Measurements from ENCODE around the gene PACS2.

Gene PACS2

DNA sequence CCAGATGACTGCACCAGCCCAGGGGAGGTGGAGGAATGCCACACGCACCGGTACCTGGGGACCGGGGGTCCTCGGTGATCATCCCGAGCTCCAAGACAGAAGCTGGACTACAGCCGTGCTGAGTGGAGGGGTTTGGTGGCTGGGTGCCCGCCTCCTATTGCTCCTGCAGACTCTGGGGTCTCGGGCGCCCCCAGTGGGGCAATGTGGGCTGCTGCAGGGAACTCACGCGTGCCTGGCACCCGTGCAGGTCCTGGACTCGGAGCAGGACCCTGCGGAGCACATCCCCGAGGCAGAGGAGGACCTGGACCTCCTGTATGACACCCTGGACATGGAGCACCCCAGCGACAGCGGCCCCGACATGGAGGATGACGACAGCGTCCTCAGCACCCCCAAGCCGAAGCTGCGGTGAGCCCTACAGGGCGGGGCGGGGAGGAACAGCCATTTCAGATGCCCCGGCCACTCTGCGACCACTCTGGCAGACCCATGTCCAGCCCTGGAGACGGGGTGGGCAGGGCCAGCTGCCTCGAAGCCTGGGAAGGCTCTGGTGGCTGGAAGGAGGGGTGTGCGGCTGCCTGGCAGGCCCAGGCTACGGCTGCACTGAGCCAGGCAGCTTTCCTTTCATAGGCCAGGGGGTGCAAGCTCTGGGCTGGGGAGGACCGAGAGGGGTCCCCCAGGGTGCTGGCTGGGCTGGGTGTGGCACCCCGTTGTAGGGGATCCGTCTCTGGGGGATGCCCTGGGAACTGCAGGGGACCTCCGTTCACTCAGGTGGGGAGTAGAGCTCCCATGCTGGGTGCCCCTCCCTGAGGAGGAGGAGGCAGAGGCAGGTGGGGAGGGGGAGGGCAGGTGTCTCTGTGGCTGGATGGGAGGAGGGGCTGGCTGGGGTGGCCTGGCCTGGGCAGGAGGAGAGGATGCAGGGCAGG lies 62.2 kb downstream of the PACS2 start:
- no peak for DNase-seq

DNA sequence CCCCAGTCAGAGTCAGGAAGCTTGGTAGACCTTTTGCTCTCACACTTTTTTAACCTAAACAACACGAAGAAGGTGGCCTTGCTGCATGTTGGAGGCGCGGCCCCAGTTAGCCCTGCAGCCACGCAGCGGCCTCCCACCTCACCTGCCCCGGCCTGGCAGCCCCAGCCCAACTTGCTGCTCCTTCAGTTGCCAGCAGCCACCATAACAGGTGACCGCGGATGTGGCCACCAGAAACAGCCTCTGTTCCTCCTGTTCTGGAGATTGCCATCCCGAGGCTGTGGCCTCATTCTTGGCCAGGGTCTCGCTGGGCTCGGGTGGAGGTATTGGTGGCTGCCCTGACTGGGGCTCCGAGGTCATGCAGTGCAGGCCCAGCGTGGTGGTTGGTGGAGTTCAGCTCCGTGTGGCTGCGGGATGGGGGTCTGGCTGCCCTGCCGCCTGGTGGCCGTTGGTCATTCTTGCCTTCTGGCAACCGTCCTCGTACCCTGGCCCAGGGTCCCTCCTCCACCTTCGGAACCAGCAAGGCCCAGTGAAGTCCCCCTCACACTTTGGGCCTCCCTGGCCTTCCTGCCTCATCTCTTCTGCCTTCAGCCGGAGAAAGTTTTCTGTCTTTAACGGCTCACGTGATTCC lies 63.1 kb downstream of the PACS2 start:
- DNase-seq, result no peak

DNA sequence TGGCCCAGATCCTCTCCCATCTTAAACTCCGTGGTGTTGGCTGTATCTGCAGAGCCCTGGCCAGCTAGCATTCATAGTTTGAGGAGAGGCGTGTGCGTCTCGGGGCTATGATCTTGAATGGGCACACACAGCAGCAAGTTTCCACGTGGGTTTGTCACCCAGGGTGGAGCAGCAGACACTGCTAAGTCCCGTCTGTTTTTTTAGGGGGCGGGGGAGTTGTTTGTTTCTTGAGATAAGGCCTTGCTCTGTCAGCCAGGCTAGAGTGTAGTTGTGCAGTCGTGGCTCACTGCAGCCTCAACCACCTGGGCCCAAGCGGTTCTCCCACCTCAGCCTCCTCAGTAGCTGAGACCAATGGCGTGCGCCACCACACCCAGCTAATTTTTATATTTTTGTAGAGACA lies 63.7 kb downstream of the PACS2 start:
- no peak for DNase-seq

DNA sequence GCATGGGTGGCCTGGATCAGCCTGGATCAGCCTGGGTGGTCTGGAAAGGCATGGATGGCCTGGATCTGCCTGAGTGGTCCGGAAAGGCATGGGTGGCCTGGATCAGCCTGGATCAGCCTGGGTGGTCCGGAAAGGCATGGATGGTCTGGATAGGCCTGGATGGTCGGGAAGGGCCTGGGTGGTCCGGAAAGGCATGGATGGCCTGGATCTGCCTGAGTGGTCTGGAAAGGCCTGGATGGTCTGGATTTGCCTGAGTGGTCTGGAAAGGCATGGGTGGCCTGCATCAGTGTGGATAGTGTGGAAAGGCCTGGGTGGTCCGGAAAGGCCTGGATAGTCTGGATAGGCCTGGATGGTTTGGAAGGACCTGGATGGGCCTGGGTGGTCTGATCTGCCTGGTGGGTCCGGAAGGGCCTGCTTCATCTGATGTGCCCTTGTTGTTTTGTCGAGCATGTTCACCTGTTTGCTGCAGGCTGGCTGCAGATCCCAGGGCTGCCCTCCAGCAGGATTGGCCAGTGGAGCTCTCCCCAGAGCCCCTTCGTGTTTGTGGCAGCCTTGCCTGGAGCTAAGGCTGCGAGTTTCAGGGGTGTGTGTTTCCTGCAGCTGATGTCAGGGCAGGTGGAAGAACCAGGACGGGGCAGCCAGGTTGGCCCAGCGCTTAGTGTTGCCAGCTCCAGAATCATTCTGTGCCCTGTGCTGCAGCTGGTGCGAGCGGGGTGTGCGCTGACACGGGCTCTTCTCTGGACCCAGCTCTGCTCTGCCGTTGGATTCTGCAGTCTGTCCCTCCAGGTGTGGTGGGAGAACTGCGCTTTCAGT lies 64.5 kb downstream of the PACS2 start:
- DNase-seq, result no peak

DNA sequence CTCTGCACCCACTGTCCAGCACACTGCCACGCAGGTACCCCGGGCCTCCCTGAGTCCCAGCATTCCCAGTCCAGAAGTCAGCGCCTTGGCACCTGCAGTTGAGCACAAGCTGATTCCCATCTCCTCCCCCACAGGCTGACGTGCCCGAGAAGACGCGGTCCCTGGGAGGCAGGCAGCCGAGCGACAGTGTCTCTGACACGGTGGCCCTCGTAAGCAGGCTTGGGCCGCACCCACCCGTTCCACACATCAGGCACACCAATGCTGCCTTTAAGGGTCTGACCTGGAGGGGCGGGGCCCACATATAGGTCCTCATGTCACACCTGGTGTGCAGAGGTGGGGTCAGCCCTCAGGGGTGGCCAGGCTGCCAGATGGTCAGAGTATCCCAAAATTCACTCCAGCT lies 65.4 kb downstream of the PACS2 start:
- DNase-seq, result no peak

DNA sequence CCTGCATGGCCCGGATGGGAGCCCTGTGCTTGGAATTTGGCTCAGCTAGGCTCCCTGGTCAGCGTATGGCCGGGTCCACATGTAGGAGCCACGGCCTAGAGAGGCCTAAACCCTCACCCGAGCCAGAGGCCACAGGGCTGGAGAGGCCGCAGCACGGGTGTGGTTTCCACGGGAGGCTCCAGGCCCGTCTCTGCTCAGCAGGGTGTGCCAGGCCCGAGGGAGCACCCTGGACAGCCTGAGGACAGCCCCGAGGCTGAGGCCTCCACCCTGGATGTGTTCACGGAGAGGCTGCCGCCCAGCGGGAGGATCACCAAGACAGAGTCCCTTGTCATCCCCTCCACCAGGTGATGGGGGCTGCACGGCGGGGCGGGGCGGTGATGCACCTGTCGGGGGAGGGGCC lies 66.2 kb downstream of the PACS2 start:
- DNase-seq, result no peak

DNA sequence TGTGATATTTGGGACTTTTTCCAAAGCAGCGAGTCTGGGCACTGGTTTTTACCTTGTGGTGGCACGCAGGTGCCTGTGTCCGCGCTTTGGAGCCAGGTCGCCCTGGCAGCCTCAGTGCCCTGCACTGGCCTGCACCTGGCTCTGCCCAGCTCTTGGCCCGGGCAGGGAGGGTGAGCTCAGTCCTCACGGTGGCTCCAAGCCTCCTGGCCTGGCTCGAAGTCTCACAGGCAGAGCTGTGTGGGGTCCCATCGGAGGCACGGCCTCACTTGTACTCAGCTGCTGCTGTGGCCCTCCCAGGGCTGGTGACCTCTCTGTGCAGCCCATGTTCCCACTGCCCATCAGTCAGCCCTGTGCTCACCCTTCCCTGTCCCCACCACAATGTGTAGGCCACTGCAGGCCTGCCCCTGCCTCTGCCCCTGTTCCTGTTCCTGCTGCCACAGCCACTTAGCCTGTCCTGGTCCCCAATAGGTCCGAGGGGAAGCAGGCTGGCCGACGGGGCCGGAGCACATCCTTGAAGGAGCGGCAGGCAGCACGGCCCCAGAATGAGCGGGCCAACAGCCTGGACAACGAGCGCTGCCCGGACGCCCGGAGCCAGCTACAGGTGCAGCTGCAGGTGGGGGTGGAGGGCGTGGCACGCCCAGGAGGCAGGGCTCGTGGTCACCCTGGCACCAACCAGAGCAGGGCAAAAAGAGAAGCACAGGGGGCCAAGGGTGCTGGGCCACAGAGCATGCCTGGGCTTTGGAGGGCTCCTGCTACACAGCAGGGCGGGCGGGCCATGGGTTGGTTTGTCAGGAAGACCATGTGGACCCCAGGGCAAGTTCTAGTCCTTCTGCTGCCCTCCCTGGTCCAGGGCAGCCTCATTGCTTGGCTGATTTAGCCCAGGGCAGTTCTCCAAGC lies 67.1 kb downstream of the PACS2 start:
- DNase-seq, result no peak

DNA sequence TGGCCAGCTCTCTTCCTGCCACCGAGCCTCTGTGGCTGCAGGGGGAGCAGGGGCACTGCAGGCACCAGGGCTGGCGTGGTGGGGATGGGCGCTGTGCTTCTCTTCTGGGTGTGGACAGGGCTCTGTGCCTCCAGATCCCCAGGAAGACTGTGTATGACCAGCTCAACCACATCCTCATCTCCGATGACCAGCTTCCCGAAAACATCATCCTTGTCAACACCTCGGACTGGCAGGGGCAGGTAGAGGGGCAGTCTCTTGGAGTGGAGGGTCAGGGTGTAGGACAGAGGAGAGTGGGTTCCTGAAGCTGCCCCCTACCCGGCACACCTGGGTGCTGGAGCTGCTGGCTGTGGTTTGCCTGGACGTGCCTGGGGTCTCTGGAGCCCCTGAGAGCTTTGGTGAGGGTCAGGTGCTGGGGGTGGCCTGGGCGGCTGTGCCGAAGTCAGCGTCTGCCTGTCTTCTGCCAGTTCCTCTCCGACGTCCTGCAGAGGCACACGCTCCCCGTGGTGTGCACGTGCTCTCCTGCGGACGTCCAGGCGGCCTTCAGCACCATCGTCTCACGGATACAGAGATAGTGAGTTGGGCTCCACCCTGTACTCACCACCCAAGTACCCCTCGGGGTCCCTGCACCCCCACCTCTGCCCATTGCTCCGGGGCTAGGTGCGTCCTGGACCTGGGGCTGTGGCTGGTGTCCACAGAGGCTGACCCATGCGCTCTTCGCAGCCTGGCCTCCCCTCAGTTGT lies 68.0 kb downstream of the PACS2 start:
- DNase-seq, result no peak

DNA sequence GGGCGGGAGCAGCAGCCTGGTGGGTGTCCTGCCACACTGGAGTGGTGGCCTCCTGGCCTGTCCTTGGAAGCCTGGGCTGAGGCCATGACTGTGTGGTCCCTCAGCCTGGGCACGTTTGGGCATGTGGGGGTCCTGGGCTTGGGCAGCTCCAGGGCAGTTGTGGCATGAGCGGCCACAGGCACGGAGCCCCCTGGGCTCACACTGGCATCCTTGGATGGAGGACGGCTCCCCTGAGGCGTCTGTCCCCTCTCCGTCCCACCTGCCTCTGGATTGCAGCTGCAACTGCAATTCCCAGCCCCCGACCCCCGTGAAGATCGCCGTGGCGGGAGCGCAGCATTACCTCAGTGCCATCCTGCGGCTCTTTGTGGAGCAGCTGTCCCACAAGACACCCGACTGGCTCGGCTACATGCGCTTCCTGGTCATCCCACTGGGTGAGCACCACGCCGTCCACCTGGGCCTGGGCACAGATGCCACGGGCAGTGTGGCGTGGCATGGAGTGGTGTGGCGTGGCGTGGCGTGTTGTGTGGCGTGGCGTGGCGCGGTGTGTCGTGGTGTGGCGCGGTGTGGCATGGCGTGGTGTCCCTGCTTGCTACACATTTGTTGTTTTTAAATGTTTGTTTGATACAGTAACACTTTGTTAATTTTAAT lies 68.7 kb downstream of the PACS2 start:
- DNase-seq, result no peak

DNA sequence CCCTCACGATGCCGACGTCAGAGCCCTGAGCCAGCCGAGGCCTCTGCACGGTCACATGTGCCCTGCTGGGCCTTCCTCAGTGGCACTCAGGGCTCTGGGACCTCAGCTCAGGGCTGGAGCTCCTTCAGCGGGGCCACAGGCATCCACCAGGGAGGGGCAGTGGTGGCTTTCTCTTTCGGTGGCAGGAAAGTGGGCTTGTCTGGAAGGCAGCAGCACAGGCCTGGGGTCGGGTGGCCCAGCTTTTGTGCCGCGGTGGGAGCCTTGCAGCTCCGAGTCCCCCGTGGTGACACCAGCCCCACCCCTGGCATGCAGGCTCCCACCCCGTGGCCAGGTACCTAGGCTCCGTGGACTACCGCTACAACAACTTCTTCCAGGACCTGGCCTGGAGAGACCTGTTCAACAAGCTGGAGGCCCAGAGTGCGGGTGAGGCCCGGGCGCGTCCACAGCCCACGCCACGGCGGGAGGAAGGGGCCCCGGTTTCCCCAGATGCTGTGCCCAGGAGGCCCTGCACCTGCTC lies 69.6 kb downstream of the PACS2 start:
- no peak for DNase-seq

DNA sequence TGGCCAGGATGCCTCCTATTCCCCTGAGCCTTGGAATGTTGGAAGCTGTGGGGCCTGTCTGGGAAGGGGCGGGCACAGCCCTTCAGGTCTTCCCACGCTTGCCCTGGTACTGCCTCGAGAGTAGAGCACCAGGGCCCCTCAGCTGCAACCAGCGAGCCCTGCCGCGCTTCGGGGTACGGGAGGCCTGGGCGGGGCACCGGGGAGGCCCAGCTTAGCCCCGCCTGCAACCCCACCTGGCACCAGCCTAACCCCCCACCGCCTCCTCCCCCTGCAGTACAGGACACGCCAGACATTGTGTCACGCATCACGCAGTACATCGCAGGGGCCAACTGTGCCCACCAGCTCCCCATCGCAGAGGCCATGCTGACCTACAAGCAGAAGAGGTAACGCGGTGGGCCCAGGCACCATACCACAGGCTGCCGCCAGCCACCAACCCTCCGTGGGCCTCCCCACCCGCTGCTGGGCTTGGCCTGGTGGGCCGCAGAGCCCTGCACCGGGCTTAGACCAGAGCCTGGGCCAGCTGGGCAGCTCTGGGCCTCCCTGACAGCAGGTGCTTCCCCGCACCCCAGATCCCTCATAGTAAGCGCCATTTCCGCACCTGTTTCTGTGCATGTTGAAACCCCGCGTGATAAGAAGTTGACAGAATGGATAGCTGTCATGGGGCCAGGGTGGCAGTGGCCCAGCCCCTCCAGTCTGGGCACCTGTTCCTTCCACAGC lies 70.2 kb downstream of the PACS2 start:
- DNase-seq, result no peak

DNA sequence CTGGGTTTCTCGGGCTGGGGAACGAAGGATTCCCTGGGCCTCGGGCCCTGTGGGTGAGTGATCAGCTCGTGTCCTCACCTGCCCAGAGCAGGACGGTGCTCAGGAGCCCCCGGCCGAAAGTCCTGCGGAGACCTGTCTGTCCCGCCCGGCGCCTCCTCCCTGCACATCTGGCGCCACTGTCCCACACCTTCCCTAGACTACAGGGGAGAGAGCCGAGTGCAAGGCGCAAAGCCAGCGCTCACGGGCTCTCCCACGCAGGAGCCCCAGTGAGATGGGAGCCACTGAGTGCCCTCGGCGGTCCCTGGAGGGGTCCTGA lies 70.7 kb downstream of the PACS2 start:
- DNase-seq, result no peak

DNA sequence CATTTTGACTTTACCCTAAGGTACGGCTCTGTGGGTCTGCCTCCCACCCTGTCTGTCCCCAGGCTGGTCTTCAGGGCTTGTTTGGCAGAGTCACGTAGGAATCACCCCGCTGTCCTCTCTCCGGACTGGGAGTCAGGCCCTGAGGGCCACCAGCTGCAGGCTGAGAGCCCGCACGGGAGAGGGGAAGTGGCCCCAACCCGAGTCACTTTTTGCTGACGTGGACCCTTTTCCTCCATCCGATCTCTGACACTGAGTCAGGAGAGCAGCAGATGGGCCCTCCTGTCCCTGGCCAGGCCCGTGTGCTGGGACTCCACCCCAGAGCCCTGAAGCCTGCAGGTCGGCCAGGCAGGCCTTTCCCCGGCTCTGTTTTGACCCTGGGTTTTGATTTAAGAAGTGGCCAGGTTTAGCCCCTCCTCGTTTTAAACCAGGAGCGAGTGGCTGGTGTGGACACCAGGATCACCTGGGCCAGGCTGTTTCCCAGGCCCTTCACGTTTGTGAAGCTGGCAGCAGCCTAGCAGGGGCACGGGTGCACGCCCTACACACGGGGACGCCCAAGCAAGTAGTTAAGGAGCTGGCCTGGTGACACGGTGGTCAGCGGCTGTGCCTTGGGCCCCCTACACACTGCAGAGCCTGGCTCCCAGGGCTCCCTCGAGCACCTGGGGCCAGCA lies 71.3 kb downstream of the PACS2 start:
- no peak for DNase-seq

DNA sequence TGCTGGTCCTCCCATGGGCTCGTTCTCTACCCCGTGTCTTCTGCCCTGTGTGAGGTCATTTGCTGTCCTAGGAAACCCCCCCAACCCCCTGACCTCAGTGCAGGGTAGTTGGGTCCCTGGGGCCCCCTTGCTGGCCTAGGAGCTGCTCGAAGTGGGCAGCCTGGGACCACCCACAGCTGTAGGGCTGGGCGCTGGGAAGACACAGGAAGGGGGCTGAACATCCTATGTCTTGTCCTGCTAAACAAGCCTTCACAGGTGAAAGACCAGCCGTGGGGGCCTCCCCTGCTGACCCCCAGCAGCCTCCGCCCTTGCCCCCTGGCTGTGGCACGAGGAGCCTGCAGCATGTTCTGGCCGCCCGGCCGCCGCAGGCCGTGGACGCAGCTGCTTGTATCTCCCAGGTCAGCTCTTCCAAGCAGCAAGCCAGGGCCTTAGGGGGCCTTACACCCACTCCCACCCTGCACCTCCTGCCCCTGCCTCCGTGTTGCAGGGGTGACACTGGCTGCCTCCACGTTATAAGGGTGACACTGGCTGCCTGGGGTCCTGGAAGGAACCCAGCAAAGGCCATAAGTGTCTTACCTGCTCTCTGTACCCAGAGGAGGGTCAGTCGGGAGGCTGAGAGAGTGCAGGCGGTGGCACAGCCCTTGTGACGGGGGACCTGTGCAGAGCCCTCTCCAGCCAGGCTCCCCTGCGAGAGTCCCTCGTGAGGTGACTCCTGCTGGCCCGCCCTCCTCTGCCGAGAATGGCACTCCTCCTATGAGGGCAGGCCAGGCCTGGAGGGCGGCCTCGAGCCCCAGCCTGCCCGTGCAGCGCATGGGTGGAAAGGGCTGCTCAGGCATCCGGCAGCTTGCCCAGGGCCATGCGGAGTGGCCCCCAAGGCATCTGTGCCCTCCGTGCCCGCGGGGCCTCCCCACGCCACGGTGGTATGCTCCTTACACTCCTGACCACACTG lies 72.3 kb downstream of the PACS2 start:
- DNase-seq, result no peak

DNA sequence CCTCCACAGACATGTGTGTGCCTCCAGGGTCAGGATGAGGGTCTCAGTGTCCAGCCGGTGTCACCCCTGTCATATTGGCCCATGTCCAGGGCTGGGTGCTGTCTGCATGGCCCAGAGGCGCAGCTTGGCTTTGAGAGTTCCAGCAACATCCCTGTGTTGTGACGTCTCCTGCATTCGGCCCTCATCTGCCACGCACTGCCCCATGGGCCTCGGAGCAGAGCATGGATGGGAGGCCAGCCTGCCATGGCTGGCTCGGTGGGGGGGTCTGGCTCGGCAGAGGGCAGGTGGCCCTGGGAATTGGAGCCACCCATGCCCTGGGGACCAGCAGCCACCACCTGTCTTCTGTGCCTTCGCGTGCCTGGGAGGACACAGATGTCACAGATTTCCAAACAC lies 73.0 kb downstream of the PACS2 start:
- DNase-seq, result no peak

DNA sequence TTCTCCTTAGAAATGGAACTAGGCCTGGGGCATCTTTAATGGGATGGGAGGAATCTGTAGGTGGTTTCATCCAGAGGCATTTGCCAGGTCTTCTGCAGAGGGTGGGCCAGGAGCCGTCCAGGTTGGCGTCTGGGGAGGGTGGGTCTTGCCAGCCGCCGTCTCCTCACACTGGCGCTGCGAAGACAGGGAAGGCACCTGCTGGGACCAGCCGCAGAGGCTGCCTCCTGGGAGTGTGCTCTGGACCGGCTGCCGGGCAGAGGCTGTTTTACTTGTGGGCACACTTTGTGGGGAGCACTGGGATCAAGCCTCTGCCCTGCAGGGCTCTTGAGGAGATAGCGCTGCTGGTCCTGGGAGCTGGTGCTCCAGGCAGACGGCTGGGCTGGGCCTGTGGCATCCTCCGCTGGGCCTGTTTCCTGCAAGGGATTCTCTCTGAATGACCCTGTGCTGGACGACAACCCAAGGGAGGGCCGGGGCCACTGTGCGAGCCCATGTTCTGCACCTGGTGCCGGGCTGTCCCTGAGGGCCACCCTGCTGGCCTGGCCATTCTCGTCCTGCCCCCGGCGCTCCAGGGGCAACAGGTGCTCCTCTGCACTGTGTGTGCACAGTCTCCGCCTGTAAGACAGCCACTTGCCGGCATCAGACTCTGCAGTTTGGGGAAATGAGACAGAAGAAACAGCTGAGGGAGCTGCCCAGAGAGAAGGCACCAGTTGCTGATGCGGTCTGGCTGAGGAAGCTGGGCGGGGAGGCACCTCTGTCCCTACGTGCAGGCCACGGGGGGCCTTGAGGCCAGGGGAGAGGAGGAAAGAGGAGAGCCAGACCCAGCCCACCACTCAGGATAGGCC lies 73.8 kb downstream of the PACS2 start:
- no peak for DNase-seq

DNA sequence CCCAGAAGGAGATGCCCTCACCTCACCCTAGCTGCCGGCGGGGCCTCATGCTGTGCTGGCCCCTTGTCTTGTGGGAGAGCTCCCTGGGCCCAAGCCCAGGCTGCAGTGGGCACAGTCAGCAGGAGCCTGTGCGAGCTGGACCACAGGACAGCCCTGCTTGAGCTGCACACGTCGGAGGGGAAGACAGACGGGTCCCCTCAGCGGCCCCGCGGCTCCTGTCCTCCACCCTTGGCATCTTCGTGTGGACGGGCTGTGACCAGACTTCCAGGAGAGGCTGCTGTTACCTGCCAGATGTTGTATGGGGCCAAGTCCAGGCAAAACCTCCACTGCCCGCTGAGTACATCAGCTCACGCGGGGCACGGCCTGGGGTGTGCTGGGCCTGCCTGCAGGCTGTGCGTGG lies 74.4 kb downstream of the PACS2 start:
- no peak for DNase-seq

DNA sequence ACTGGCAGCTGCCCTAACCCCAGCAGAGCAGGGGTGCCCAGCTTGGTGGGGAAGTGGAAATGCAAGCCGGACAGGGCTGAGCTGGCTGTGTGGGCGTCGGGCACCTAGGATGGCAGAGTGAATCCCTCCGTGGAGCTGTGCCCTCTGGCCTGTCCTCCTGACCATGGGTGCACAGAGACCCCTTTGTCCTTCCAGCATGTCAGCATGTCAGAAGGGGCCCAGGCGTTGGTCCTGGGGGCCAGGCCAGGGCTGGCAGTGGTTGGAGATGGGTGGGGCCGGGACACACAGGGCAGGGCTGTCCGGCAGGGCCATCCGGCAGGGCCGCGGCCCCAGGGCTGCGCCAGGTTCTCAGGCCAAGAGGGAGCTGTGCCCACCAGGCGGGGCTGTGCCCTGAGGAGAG lies 75.0 kb downstream of the PACS2 start:
- DNase-seq, result no peak

Measured in stimulated activated CD4-positive, alpha-beta T cell treated with anti-CD3 and anti-CD28 coated beads, Interleukin-2, amount 100 ng/mL, for 48 hours (primary cell).